IMR-90 (cell line): ENCODE results near the gene SVOPL.

Experiments
- BHLHE40 ChIP-seq: fragments of 150-350 bp; IDR thresholded peaks from 2 replicates; pipeline ENCODE4 v1.6.1; 2016; ENCODE audit warnings: mild to moderate bottlenecking, low read depth, low read length
- CEBPB ChIP-seq: IDR thresholded peaks from 2 replicates; pipeline ENCODE4 v1.6.1; 2012; ENCODE audit warnings: low read depth, low read length, improper control_type of control experiment
- CTCF ChIP-seq: conservative IDR thresholded peaks from 2 replicates; pipeline ENCODE4 v1.5.1; 2012; ENCODE audit warnings: mild to moderate bottlenecking, low read depth, low read length, improper control_type of control experiment
- FOS ChIP-seq: fragments of 150-350 bp; IDR thresholded peaks from 2 replicates; pipeline ENCODE4 v1.6.1; 2016; ENCODE audit warnings: low read depth, low read length
- MAFK ChIP-seq: IDR thresholded peaks from 2 replicates; pipeline ENCODE4 v1.6.1; 2012; ENCODE audit warnings: low read depth, low read length, improper control_type of control experiment
- MAZ ChIP-seq: IDR thresholded peaks from 2 replicates; pipeline ENCODE4 v1.6.1; 2012; ENCODE audit warnings: low read depth, mild to moderate bottlenecking, low read length, improper control_type of control experiment, moderate library complexity, borderline replicate concordance
- POLR2A ChIP-seq: IDR thresholded peaks from 2 replicates; pipeline ENCODE4 v1.6.1; 2012; ENCODE audit warnings: mild to moderate bottlenecking, low read depth, low read length
- RAD21 ChIP-seq: IDR thresholded peaks from 2 replicates; pipeline ENCODE4 v1.6.1; 2012; ENCODE audit warnings: low read length, improper control_type of control experiment
- SMC3 ChIP-seq: fragments of 150-350 bp; IDR thresholded peaks from 2 replicates; pipeline ENCODE4 v1.6.1; 2016; ENCODE audit warnings: low read depth, mild to moderate bottlenecking, antibody characterized with exemption, low read length, moderate library complexity

GRCh38 chr7:138710536-138711385 is 9.6 kb upstream of the SVOPL start:
- TF ChIP-seq CTCF (no peak), RAD21 (no peak), SMC3 (no peak), BHLHE40 (no peak), POLR2A (no peak), MAZ (no peak), CEBPB (no peak), MAFK (no peak), FOS (no peak)
